ENCODE results near the gene HAND2. TPM values are rescaled to one million over a fixed set of nuclear protein-coding genes. Genes with fewer than 3 reads are reported as not detected.

The HAND2 gene
- total RNA-seq, 4 donors from 2014 or later = 0.31 to 3.8 (median 1.8) TPM

GRCh38 chr4:173490817-173491528 lies 39.1 kb downstream of the HAND2 start:
- Histone ChIP-seq H3K27me3 (peaks cover 0 to 24% (median 2%) of the 10 kb centered on the region in 4 donors), H3K9me3 (no peaks in the 10 kb centered on the region), H3K27ac (peak overlapping the region in 2 of 4 donors; percentile 0 to 47), H3K4me1 (peaks cover 3 to 22% (median 3%) of the 10 kb centered on the region in 3 donors), H3K4me3 (no peak overlapping the region), H3K36me3 (no peaks in the 10 kb centered on the region)
- DNase-seq = no peak
- 36 to 43% methylated on average over 3 to 4 of the region's 4 CpGs for WGBS, 2 donors
- intact Hi-C loops (cut with DNase I) = loop anchor here (5.0 kb wide), 1 partner anchor 74 kb away; no protein-coding TSS in a partner anchor
- no peak for TF ChIP-seq POLR2A (IDR thresholded peaks at IDR 0.05)
- TF ChIP-seq, protein P1, sequence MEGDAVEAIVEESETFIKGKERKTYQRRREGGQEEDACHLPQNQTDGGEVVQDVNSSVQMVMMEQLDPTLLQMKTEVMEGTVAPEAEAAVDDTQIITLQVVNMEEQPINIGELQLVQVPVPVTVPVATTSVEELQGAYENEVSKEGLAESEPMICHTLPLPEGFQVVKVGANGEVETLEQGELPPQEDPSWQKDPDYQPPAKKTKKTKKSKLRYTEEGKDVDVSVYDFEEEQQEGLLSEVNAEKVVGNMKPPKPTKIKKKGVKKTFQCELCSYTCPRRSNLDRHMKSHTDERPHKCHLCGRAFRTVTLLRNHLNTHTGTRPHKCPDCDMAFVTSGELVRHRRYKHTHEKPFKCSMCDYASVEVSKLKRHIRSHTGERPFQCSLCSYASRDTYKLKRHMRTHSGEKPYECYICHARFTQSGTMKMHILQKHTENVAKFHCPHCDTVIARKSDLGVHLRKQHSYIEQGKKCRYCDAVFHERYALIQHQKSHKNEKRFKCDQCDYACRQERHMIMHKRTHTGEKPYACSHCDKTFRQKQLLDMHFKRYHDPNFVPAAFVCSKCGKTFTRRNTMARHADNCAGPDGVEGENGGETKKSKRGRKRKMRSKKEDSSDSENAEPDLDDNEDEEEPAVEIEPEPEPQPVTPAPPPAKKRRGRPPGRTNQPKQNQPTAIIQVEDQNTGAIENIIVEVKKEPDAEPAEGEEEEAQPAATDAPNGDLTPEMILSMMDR (IDR thresholded peaks at IDR 0.05) = no peak

GRCh38 chr4:173490256-173490655 lies 39.8 kb downstream of the HAND2 start:
- no peak overlapping the region for H3K4me3 ChIP-seq
- DNase-seq = no peak
- H3K27me3 ChIP-seq = peaks cover 0 to 22% (median 2%) of the 10 kb centered on the region in 4 donors
- no peaks in the 10 kb centered on the region for H3K9me3 ChIP-seq
- intact Hi-C loops (cut with DNase I) = loop anchor here (5.0 kb wide), 1 partner anchor 73 kb away; no protein-coding TSS in a partner anchor
- 57 to 72% methylated on average over 3 of the region's 3 CpGs for WGBS, 2 donors
- TF ChIP-seq, protein P1 (IDR thresholded peaks at IDR 0.05) = no peak
- TF ChIP-seq POLR2A (IDR thresholded peaks at IDR 0.05) = no peak
- H3K36me3 ChIP-seq = no peaks in the 10 kb centered on the region
- H3K4me1 ChIP-seq = peaks cover 3 to 22% (median 3%) of the 10 kb centered on the region in 3 donors
- no peak overlapping the region for H3K27ac ChIP-seq

- Histone ChIP-seq H3K4me1 (peaks cover 3 to 19% (median 3%) of the 10 kb centered on the region in 3 donors), H3K27ac (no peak overlapping the region), H3K9me3 (no peaks in the 10 kb centered on the region), H3K27me3 (peaks cover 0 to 14% (median under 1%) of the 10 kb centered on the region in 4 donors), H3K4me3 (no peak overlapping the region), H3K36me3 (no peaks in the 10 kb centered on the region)
- no peak for DNase-seq
- intact Hi-C loops (cut with DNase I) = no loop called here
- TF ChIP-seq, protein P1 (IDR thresholded peaks at IDR 0.05) = no peak
- no peak for TF ChIP-seq POLR2A (IDR thresholded peaks at IDR 0.05)
These were observed 40.5 kb downstream of the HAND2 start for GRCh38 chr4:173489514-173489913.

DNA sequence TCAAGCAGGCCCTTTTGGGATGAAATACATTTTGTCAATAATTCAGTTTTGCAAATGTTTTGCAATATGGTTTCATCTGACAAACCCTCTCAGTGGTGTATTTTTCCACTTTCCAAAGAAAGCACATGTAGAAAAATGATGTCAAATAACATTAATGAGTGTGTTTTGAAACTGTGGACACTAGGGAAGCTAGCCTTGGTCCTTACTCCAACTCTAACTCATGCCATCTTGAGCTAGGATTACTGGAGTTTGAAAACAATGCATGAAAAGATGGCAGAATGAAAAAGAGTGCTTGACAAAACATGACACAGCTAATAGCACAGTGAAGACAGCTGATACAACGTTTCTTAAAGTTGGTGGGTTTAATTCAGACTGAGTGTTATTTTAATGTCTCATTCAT lies 41.4 kb downstream of the HAND2 start:
- no peak overlapping the region for H3K4me3 ChIP-seq
- no peak for DNase-seq
- H3K9me3 ChIP-seq = no peaks in the 10 kb centered on the region
- TF ChIP-seq POLR2A (IDR thresholded peaks at IDR 0.05) = no peak
- TF ChIP-seq, protein P1 (IDR thresholded peaks at IDR 0.05) = no peak
- H3K27me3 ChIP-seq = peaks cover 0 to 6% (median 0%) of the 10 kb centered on the region in 4 donors
- intact Hi-C loops (cut with DNase I) = no loop called here
- peaks cover 0 to 12% (median 3%) of the 10 kb centered on the region in 3 donors for H3K4me1 ChIP-seq
- H3K27ac ChIP-seq = no peak overlapping the region
- 10 to 37% methylated on average over 1 of the region's 1 CpG for WGBS, 2 donors
- no peaks in the 10 kb centered on the region for H3K36me3 ChIP-seq

GRCh38 chr4:173488074-173488473 lies 42.0 kb downstream of the HAND2 start:
- no peak overlapping the region for H3K27ac ChIP-seq
- 100% methylated on average over 1 of the region's 1 CpG for WGBS, 2 donors
- intact Hi-C loops (cut with DNase I) = no loop called here
- TF ChIP-seq, protein P1 (IDR thresholded peaks at IDR 0.05) = no peak
- no peak for TF ChIP-seq POLR2A (IDR thresholded peaks at IDR 0.05)
- H3K9me3 ChIP-seq = no peaks in the 10 kb centered on the region
- H3K36me3 ChIP-seq = no peaks in the 10 kb centered on the region
- peaks cover 0 to 12% (median 3%) of the 10 kb centered on the region in 3 donors for H3K4me1 ChIP-seq
- H3K27me3 ChIP-seq = peaks cover 0 to 3% (median 0%) of the 10 kb centered on the region in 4 donors
- no peak overlapping the region for H3K4me3 ChIP-seq
- no peak for DNase-seq
